VCaP (cell line): ENCODE measurements around the gene LYG1.
"Not testable (repeated sequence)": the region's sequence is repeated elsewhere in the genome, so short reads cannot be mapped to it uniquely, and the experiment has no call there.

ENCODE experiments used
- H3K27ac ChIP-seq: fragments of 450-650 bp; 2 replicates; pipeline ENCODE4 v1.5.1; 2017
- TF ChIP-seq, protein P1 (sequence below): fragments of 450-650 bp; conservative IDR thresholded peaks from 2 replicates; pipeline ENCODE4 v1.5.1; 2017; ENCODE audit warnings: mild to moderate bottlenecking, moderate library complexity

The LYG1 gene

DNA sequence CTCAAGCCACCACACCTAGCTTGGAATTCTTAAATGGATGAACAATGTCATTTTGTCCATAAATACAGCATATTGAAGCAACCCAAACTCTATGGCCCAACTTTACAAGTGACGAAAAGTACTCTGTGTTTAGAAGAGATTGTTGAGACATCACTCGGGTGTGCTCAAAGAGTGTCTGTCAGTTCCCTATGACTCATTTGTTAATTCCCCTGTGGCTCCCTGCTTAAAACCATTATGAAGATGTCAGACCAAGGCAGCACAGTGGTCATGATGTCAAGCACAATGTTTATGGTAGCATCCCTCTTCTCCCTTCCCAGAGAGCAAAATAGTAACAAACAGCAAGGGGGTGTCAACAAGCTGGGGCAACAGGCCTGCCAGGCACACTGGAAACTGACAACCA is 3.0 kb downstream of the LYG1 start:
- no peak overlapping the region for H3K27ac ChIP-seq
- TF ChIP-seq, protein P1, sequence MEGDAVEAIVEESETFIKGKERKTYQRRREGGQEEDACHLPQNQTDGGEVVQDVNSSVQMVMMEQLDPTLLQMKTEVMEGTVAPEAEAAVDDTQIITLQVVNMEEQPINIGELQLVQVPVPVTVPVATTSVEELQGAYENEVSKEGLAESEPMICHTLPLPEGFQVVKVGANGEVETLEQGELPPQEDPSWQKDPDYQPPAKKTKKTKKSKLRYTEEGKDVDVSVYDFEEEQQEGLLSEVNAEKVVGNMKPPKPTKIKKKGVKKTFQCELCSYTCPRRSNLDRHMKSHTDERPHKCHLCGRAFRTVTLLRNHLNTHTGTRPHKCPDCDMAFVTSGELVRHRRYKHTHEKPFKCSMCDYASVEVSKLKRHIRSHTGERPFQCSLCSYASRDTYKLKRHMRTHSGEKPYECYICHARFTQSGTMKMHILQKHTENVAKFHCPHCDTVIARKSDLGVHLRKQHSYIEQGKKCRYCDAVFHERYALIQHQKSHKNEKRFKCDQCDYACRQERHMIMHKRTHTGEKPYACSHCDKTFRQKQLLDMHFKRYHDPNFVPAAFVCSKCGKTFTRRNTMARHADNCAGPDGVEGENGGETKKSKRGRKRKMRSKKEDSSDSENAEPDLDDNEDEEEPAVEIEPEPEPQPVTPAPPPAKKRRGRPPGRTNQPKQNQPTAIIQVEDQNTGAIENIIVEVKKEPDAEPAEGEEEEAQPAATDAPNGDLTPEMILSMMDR = no peak

DNA sequence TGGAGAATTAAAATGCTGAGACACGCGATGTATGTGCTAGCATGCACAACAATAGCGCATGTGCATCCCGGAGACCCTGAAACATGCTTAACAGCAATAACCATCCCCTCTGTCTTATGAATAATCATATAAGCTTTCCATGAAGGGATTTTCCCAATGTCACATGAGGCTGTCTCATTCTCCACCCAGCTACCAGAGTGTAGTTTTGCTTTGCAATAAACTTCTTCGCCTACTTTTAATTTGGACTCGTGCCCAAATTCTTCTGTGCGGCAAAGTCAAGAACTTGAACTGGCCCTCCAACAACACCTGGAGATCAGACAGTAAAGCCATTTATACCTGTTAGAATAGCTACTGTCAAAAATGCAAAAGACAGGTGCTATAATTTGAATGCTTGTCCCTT is 15.5 kb downstream of the LYG1 start:
- TF ChIP-seq, protein P1 = no peak
- no peak overlapping the region for H3K27ac ChIP-seq

DNA sequence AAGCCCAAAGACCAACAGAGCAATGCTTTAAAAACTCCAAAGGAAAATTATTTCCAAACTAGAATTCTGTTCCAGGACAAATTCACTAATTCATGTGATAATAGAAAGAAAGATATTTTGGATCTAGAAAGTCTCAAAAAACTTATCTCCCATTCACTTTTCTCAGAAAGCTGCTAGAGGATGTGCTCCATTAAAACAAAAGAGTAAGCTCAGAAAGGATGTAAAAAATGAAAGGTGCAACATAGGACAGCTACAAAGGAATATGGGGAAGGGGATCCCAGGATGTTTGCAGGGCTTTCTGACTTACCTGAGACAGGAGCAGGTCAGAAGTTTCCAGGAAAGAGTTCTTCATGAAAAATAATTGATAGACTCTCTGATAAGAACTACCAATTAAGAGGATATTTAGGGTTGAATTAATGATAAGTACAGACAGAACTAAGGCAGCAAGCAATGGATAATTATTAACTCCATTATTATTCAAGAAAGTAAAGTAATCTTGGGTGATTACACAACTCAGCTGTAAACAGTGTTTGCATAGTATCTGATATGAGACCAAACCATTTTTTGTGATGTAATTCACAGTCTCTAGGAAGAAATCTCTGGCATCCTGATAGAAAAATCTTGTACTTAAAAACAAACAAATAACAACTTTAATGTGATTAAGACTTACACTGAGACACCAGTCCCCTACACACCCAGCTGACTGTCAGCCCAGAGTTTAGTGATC is 20.9 kb downstream of the LYG1 start:
- no peak overlapping the region for H3K27ac ChIP-seq
- TF ChIP-seq, protein P1 = no peak

DNA sequence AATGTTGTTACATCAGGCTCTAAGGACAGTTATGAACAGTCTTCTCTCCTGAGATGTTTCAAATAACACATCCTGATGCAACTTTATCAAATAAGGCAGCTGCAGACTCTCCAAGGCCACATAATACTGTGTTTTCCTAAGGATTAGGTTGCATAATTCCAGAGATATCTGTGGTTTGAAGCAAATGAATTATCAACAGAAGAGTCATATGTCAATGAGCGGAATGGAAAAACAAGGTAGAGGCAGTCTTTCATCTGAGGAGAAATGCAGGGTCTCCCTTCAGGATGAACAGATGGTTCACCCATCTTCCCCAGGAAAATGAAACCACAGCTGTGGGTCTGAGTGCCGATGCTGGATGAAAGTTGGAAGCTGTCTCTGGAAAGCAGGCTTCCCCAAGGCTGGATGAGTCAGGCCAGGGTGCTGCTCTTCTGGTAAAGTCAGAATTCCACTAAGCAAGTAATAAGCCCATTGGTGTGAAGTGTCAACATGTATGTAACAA is 22.2 kb downstream of the LYG1 start:
- no peak overlapping the region for H3K27ac ChIP-seq
- TF ChIP-seq, protein P1 = no peak

DNA sequence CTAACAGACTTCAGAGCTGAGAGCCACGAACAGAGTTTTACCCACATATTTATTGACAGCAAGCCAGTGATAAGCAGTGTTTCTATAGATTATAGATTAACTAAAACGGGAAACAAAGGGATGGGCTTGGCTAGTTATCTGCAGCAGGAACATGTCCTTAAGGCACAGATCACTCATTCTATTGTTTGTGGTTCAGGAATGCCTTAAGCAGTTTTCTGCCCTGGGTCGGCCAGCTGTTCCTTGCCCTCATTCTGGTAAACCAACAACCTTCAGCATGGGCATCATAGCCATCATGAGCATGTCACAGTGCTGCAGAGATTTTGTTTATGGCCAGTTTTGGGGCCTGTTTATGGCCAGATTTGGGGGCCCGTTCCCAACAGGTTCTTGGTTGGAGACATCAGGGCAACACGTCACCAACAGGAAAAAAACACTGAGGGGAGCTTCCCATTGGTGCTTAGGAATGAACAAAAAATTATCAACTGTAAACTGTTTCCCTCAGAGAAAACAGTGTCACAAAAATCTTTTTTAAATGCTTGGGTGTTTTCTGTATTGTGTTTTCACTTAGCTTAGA is 22.7 kb downstream of the LYG1 start:
- not testable (repeated sequence) for H3K27ac ChIP-seq

DNA sequence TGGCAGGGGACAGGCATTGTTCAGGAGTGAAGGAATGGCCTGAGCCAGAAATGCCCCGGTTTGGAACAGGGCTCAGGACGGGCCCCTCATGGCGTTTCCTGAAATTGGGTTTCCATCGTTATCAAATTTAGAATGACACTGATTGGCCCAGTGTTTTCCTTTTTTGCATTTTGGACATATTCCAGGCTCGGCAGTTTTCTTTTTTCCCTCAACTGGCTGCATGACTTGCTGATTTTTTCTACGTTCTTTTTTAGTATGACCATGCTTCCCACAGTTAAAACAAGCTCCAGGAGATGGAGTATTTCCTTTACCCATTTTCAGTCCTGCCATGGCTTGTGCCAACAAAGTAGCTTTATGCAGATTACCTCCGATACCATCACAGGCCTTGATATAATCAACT is 25.1 kb downstream of the LYG1 start:
- H3K27ac ChIP-seq = no peak overlapping the region
- TF ChIP-seq, protein P1 = no peak

DNA sequence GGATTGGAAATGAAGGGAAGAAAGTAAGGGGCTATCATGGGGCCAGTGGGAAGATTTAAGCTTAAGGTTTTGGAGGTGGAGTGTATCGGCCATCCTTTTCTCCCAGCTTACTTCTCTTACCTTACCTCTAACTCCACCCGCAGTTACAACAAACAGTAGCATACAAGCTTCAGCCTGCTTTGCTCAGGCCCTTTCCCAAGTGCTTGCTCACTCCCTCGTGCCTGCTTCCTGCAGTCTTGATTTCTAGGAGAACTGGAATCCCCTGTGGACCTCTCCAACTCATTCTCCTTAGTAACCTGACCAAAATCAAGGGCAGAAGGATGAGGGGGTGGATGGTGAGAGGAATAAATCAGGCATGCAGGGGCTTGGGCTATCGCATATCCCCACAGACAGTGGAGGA is 39.8 kb downstream of the LYG1 start:
- no peak overlapping the region for H3K27ac ChIP-seq
- TF ChIP-seq, protein P1 = no peak

DNA sequence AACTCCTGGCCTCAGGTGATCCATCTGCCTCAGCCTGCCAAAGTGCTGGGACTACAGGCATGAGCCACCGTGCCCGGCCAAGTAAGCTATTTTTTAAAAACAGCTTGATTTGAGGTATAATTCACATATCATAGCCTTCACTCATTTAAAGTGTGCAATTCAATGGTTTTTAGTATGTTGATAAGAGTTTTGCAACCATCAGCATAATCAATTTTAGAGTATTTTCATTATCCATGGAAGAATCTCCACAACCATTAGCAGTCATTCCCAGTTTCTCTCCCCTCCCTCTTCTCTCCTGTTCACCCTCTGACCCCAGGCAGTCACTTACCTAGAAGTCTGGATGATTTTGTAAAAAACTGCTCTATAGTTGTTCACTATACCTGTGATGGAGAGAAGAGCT is 40.8 kb downstream of the LYG1 start:
- no peak overlapping the region for H3K27ac ChIP-seq
- TF ChIP-seq, protein P1 = no peak
